ENCODE data around the gene SULT1C4.
"Not testable (repeated sequence)": the region's sequence is repeated elsewhere in the genome, so short reads cannot be mapped to it uniquely, and the experiment has no call there.

The SULT1C4 gene

DNA sequence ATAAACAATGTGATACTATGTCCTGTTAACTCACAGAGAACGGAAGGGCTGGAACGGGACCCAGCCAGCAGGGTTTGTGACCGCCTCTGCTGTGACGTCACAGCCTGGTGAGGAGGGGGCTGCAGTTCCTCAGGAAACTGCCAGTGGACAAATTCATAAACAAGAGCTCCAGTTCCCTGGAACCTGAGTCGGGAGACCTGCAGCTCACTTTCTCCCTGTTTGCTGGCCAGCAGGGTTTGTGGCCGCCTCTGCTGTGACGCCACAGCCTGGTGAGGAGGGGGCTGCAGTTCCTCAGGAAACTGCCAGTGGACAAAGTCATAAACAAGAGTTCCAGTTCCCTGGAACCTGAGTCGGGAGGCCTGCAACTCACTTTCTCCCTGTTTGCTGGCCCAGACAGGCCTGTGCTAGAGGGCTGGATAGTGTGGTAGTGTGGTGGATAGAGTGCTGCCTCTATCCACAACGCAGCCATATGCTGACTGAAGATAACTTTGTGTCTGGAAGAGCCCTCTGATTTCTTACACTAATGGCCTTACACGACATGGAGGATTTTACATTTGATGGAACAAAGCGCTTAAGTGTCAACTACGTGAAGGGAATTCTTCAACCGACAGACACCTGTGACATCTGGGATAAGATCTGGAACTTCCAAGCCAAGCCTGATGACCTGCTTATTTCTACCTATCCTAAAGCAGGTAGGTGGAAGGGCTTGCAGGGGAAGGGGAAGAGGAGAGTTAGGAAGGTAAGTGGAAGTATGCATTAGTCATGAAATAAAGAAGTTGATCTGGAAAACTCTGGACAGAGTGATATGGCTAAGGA, at the start of gene SULT1C4:
Gene SULT1C4, plus strand, starts transcription at position 140 of the 816 bp plus-strand sequence. Its CDS starts 384 bp downstream, at position 524.
- no peak for DNase-seq

DNA sequence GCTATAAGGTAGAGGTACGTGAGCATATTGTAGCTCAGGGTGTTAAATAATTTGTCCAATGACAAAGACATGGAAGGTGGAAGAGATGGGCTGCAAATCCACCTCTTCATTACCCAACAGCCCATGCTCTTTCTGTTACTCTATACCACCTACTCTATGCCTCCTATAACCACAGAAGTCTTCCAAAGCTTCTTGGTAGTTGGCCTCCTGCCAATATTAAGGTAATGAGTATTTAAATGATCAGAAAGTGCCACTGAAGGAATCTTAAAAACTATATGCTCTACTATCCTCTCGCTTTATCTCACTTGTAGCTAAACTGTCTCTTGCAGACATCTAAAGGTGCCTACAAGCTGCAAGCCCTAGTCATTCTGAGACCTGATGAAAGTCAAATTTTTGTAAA, 48.0 kb upstream of the SULT1C4 start:
- DNase-seq = no peak

- no peak for DNase-seq
Observed at GRCh38 chr2:108330979-108331378, 46.8 kb upstream of the SULT1C4 start.

- DNase-seq = no peak
Observed at GRCh38 chr2:108345951-108346350, 31.8 kb upstream of the SULT1C4 start.

- DNase-seq = no peak
Observed at GRCh38 chr2:108346827-108347226, 30.9 kb upstream of the SULT1C4 start.

- no peak for DNase-seq
Observed at GRCh38 chr2:108347786-108348185, 30.0 kb upstream of the SULT1C4 start.

GRCh38 chr2:108348816-108349570, 28.8 kb upstream of the SULT1C4 start:
- DNase-seq = no peak

GRCh38 chr2:108349571-108349928, 28.2 kb upstream of the SULT1C4 start:
- no peak for DNase-seq

GRCh38 chr2:108351889-108352288, 25.9 kb upstream of the SULT1C4 start:
- DNase-seq = no peak

DNA sequence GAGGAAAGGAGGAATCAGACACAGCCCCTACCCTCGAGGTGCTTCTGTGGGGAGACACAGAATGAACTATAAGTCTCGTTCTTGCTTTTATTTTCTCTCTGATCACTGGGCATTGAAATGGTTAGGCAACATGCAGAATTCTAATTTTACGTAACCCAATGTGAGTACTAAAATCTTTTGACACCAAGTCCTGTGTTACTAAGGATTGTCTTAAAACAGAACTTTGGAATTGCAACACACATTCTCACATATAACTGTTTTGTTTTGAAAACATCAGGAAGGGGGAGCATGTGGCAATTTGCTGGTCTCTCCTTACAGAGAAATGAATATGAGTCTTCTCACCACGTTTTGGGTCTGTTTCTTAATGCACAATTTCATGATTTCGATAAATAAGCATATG, 23.6 kb upstream of the SULT1C4 start:
- DNase-seq = no peak

- no peak for DNase-seq
Observed at GRCh38 chr2:108355906-108356734, 21.6 kb upstream of the SULT1C4 start.

- not testable (repeated sequence) for DNase-seq
Observed at GRCh38 chr2:108359336-108359735, 18.4 kb upstream of the SULT1C4 start.

- DNase-seq = no peak
Observed at GRCh38 chr2:108360776-108361468, 16.8 kb upstream of the SULT1C4 start.

DNA sequence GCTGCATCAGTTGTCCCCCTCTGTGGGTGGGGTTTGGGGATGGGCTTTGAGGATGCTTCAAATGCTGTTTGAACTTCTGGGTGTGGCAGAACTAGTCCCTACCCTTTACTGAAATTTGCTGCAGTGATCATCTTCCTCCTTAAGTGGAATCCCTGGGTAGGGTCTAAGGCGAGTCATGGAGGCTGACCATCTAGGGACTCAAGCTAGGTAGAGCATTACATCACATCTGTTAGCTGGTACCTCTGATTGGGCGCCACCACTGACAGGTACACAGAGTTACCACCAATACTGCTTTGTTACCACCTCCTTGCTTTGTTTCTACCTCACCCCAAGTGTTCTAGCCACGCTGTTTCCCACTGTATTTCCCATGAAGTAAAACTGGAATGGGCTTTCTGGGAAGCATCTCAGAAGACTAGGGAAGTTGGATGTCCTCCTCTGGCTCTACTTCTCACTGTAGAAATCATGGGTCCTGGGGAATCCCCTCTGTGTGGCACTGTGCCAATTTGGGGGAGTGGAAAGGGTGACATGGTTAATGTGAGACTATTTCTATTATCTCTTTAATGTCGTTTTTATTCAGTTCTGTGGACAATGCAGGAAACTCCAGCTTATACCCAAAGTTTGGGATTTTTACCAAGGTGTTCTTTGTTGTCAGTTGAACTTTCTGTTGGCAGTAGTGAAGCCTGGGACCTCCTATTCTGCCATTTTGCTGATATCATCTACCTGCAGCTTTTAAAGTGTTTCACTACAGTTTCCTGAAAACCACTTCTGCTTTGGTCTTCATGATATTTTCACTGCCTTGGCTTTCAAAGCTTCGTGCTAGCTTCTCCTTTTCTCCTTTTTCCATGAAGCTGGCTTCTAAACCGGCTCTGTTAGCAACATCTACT, 14.5 kb upstream of the SULT1C4 start:
- DNase-seq = no peak

DNA sequence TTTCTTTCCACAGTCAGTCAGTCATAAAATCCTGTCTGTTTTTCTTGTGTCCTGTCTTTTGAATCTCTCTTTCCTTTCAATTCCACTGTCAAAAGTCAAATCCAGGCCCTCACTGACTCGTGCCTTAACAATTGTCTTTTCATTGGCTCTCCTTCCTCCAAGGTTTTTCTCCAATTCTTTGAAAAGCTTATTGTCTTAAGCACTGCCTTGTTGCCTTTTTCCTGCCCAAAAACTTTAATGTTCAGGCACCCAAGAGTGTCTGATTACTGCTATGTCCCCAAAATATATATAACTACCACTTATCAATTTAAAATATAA, 13.9 kb upstream of the SULT1C4 start:
- DNase-seq = no peak

GRCh38 chr2:108364676-108365297, 13.0 kb upstream of the SULT1C4 start:
- no peak for DNase-seq

DNA sequence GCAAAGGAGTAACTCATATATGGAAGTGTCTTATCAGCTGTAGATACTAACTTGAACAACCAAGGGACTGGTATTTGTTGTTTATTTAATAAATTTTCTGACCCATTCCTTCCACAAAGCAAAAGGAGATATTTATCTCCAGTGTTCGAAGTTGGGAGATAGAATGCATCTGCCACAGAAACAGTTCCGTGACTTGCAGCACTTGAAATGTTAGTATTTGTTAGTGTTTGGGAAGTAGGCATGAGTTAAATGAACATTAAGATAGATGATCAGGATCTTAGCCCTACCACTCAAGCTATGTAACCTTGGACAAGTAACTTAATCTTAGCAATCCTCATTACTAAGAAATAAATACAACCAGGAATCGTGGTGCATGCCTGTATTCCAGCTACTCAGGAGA, 12.1 kb upstream of the SULT1C4 start:
- no peak for DNase-seq

- no peak for DNase-seq
Observed at GRCh38 chr2:108367014-108367413, 10.7 kb upstream of the SULT1C4 start.

DNA sequence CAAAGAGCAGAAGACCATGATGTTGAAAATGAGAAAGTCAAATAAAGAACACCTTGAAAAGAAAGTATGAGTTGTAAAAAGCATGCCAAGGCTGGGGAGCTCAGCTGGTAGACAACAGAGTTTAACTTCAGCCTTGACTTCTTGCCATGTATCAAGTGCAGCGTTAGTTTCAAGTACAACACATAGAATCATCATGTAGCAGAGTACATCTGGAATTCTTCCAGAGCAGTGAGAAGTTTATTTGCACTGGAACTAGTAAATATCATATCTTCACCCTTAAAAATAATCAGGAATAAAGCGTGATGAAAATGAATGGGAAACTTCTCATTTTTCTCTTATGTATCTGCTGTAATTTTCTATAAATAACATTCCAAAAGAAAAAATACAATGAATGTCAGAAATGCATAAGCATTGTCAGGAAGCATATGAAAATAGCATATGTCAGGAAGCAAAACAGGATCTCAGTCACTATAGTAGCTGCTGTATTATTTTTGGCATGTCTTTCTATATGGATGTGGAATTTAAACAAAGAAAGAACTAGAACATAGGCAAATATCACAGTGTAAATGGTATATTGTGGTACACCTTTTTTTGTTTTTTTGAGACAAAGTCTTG, 10.1 kb upstream of the SULT1C4 start:
- no peak for DNase-seq

DNA sequence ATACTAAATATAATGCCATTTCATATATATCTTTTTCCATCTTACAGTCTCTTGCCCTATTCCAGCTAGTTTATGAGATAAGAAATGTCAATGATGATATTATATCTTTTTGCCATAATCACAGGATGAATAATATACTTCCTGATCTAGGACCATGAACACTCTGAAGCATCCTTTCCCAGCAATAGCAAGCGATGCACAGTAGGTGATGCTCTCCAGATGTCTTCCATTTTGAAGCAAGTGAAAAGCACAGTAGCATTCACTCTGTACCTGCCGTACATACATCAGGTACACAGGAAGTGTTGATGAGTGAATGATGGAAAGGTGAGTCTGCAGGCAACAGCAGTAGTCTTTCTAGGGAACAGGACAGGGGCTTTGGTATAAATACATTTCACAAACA, 8.6 kb upstream of the SULT1C4 start:
- DNase-seq = no peak

- no peak for DNase-seq
Observed at GRCh38 chr2:108370080-108370479, 7.7 kb upstream of the SULT1C4 start.

Data from NCI-H774 (cell line).